GM12864 (cell line): ENCODE results near the gene CSNK1G1.
A peak's percentile ranks its signal among the peaks of the same experiment; 100 is the strongest.

Experiments
- DNase-seq: peaks from one replicate; pipeline ENCODE4 v3.0.0-alpha.2; 2011; ENCODE audit warnings: low read depth
- H3K4me3 ChIP-seq: 2 replicates; pipeline ENCODE4 v1.5.1; 2011; ENCODE audit warnings: mild to moderate bottlenecking, low read depth, low read length, control low read depth
- CTCF ChIP-seq: IDR thresholded peaks from 2 replicates; pipeline ENCODE4 v1.5.1; 2011; ENCODE audit warnings: low read depth, mild to moderate bottlenecking, moderate library complexity, low read length, control low read depth, inconsistent platforms; ENCODE audit errors: missing control alignments

The CSNK1G1 gene

GRCh38 chr15:64251658-64252057 lies 104.3 kb downstream of the CSNK1G1 start:
- no peak overlapping the region for H3K4me3 ChIP-seq
- TF ChIP-seq CTCF = no peak
- DNase-seq = no peak

- DNase-seq = no peak
- H3K4me3 ChIP-seq = no peak overlapping the region
- no peak for TF ChIP-seq CTCF
These were observed 104.9 kb downstream of the CSNK1G1 start for GRCh38 chr15:64251121-64251520.

- no peak overlapping the region for H3K4me3 ChIP-seq
- no peak for TF ChIP-seq CTCF
- DNase-seq = no peak
These were observed 105.9 kb downstream of the CSNK1G1 start for GRCh38 chr15:64249883-64250575.

- H3K4me3 ChIP-seq = no peak overlapping the region
- TF ChIP-seq CTCF = no peak
- no peak for DNase-seq
These were observed 106.6 kb downstream of the CSNK1G1 start for GRCh38 chr15:64249406-64249805.

GRCh38 chr15:64247906-64248541 lies 107.9 kb downstream of the CSNK1G1 start:
- DNase-seq = peak; percentile 26
- H3K4me3 ChIP-seq = no peak overlapping the region
- TF ChIP-seq CTCF = no peak

- no peak for DNase-seq
- H3K4me3 ChIP-seq = no peak overlapping the region
- no peak for TF ChIP-seq CTCF
These were observed 108.5 kb downstream of the CSNK1G1 start for GRCh38 chr15:64247535-64247905.
